Measurements from ENCODE around the gene FOS. TPM values are rescaled to one million over a fixed set of nuclear protein-coding genes. Genes with fewer than 3 reads are reported as not detected.

FOS gene
- total RNA-seq, 1 donor from 2014 or later, result 884 TPM

GRCh38 chr14:75310295-75311111, 31.9 kb downstream of the FOS start:
- intact Hi-C loops (cut with DNase I), result loop anchor here (10.0 kb wide), 1 partner anchor 114 kb away; the partner anchor contains the start of gene JDP2
- TF ChIP-seq CTCF (IDR thresholded peaks at IDR 0.05), result no peak
- peak; percentile 54 to 77 for TF ChIP-seq POLR2AphosphoS5 (IDR thresholded peaks at IDR 0.05; ENCODE audit: insufficient read depth in 1 of 2, low read depth in 1 of 2)
- no peaks in the 10 kb centered on the region for H3K36me3 ChIP-seq
- no peaks in the 10 kb centered on the region for H3K9me3 ChIP-seq
- no peaks in the 10 kb centered on the region for H3K27me3 ChIP-seq
- peaks cover 31% of the 10 kb centered on the region for H3K4me1 ChIP-seq
- peak in 1 of 2 donors; percentile 95 for DNase-seq (ENCODE audit: extremely low spot score in 2 of 2)
- H3K4me3 ChIP-seq, result no peak overlapping the region
- peak overlapping the region; percentile 78 for H3K27ac ChIP-seq

- no peak for TF ChIP-seq CTCF (IDR thresholded peaks at IDR 0.05)
- TF ChIP-seq POLR2A (IDR thresholded peaks at IDR 0.05), result no peak
- no peak for TF ChIP-seq POLR2AphosphoS5 (IDR thresholded peaks at IDR 0.05; ENCODE audit: insufficient read depth in 1 of 2, low read depth in 1 of 2)
- Histone ChIP-seq H3K4me1 (peaks cover 35% of the 10 kb centered on the region), H3K36me3 (no peaks in the 10 kb centered on the region), H3K9me3 (no peaks in the 10 kb centered on the region), H3K27ac (peak overlapping the region; percentile 78), H3K27me3 (no peaks in the 10 kb centered on the region), H3K4me3 (no peak overlapping the region)
- DNase-seq (ENCODE audit: extremely low spot score in 2 of 2), result no peak
- intact Hi-C loops (cut with DNase I), result loop anchor here (10.0 kb wide), 1 partner anchor 113 kb away; the partner anchor contains the start of gene JDP2
Measured at GRCh38 chr14:75311356-75311755, 32.7 kb downstream of the FOS start.

- H3K36me3 ChIP-seq, result no peaks in the 10 kb centered on the region
- TF ChIP-seq POLR2A (IDR thresholded peaks at IDR 0.05) (no peak), CTCF (IDR thresholded peaks at IDR 0.05) (no peak), POLR2AphosphoS5 (IDR thresholded peaks at IDR 0.05; ENCODE audit: insufficient read depth in 1 of 2, low read depth in 1 of 2) (no peak)
- DNase-seq (ENCODE audit: extremely low spot score in 2 of 2), result no peak
- no peaks in the 10 kb centered on the region for H3K27me3 ChIP-seq
- H3K4me1 ChIP-seq, result peaks cover 35% of the 10 kb centered on the region
- no peaks in the 10 kb centered on the region for H3K9me3 ChIP-seq
- intact Hi-C loops (cut with DNase I), result loop anchor here (10.0 kb wide), 1 partner anchor 112 kb away; the partner anchor contains the start of gene JDP2
- no peak overlapping the region for H3K4me3 ChIP-seq
- no peak overlapping the region for H3K27ac ChIP-seq
Measured at GRCh38 chr14:75312341-75312740, 33.7 kb downstream of the FOS start.

- no peaks in the 10 kb centered on the region for H3K27me3 ChIP-seq
- no peaks in the 10 kb centered on the region for H3K36me3 ChIP-seq
- H3K9me3 ChIP-seq, result no peaks in the 10 kb centered on the region
- no peak overlapping the region for H3K4me3 ChIP-seq
- peaks cover 35% of the 10 kb centered on the region for H3K4me1 ChIP-seq
- no peak for DNase-seq (ENCODE audit: extremely low spot score in 2 of 2)
- intact Hi-C loops (cut with DNase I), result loop anchor here (10.0 kb wide), 1 partner anchor 112 kb away; the partner anchor contains the start of gene JDP2
- no peak overlapping the region for H3K27ac ChIP-seq
- no peak for TF ChIP-seq CTCF (IDR thresholded peaks at IDR 0.05)
- TF ChIP-seq POLR2AphosphoS5 (IDR thresholded peaks at IDR 0.05; ENCODE audit: insufficient read depth in 1 of 2, low read depth in 1 of 2), result no peak
- TF ChIP-seq POLR2A (IDR thresholded peaks at IDR 0.05), result no peak
Measured at GRCh38 chr14:75313294-75313693, 34.7 kb downstream of the FOS start.

- Histone ChIP-seq H3K36me3 (no peaks in the 10 kb centered on the region), H3K27me3 (no peaks in the 10 kb centered on the region), H3K4me1 (peaks cover 33% of the 10 kb centered on the region), H3K27ac (no peak overlapping the region), H3K9me3 (no peaks in the 10 kb centered on the region), H3K4me3 (no peak overlapping the region)
- DNase-seq (ENCODE audit: extremely low spot score in 2 of 2), result no peak
- intact Hi-C loops (cut with DNase I), result loop anchor here (10.0 kb wide), 1 partner anchor 110 kb away; the partner anchor contains the start of gene JDP2
- TF ChIP-seq POLR2AphosphoS5 (IDR thresholded peaks at IDR 0.05; ENCODE audit: insufficient read depth in 1 of 2, low read depth in 1 of 2), result no peak
- no peak for TF ChIP-seq POLR2A (IDR thresholded peaks at IDR 0.05)
- no peak for TF ChIP-seq CTCF (IDR thresholded peaks at IDR 0.05)
Measured at GRCh38 chr14:75315144-75315543, 36.5 kb downstream of the FOS start.
